HEK293T (cell line): ENCODE data around the gene SETBP1.

ENCODE experiments used
- ARNT ChIP-seq: fragments of 450-650 bp; IDR thresholded peaks from 2 replicates; pipeline ENCODE4 v1.6.1; 2017; ENCODE audit warnings: mild to moderate bottlenecking
- BHLHE40 ChIP-seq: fragments of 450-650 bp; IDR thresholded peaks from 2 replicates; pipeline ENCODE4 v1.6.1; 2016; ENCODE audit warnings: mild to moderate bottlenecking, moderate library complexity, borderline replicate concordance
- CTBP1 ChIP-seq: fragments of 450-650 bp; IDR thresholded peaks from 2 replicates; pipeline ENCODE4 v1.6.1; 2016; ENCODE audit warnings: borderline replicate concordance
- ELF4 ChIP-seq: fragments of 450-650 bp; IDR thresholded peaks from 2 replicates; pipeline ENCODE4 v1.6.1; 2017; ENCODE audit warnings: antibody characterized with exemption
- FOXA1 ChIP-seq: fragments of 450-650 bp; IDR thresholded peaks from 2 replicates; pipeline ENCODE4 v1.6.1; 2016; ENCODE audit warnings: mild to moderate bottlenecking
- FOXK2 ChIP-seq: fragments of 450-650 bp; IDR thresholded peaks from 2 replicates; pipeline ENCODE4 v1.6.1; 2016; ENCODE audit warnings: mild to moderate bottlenecking
- FOXM1 ChIP-seq: fragments of 450-650 bp; IDR thresholded peaks from 2 replicates; pipeline ENCODE4 v1.6.1; 2017; ENCODE audit warnings: mild to moderate bottlenecking, borderline replicate concordance
- HDGF ChIP-seq: fragments of 450-650 bp; IDR thresholded peaks from 2 replicates; pipeline ENCODE4 v1.6.1; 2017; ENCODE audit warnings: antibody characterized with exemption, borderline replicate concordance
- L3MBTL2 ChIP-seq: fragments of 450-650 bp; conservative IDR thresholded peaks from 2 replicates; pipeline ENCODE4 v1.6.1; 2016; ENCODE audit warnings: mild to moderate bottlenecking
- LEF1 ChIP-seq: fragments of 450-650 bp; IDR thresholded peaks from 2 replicates; pipeline ENCODE4 v1.6.1; 2017; ENCODE audit warnings: mild to moderate bottlenecking, borderline replicate concordance
- SP1 ChIP-seq: fragments of 450-650 bp; IDR thresholded peaks from 2 replicates; pipeline ENCODE4 v1.6.1; 2017
- SUZ12 ChIP-seq: fragments of 450-650 bp; IDR thresholded peaks from 2 replicates; pipeline ENCODE4 v1.6.1; 2016; ENCODE audit warnings: mild to moderate bottlenecking
- TARDBP ChIP-seq: fragments of 450-650 bp; IDR thresholded peaks from 2 replicates; pipeline ENCODE4 v1.6.1; 2016

- TF ChIP-seq SP1 (no peak), SUZ12 (no peak), TARDBP (no peak), FOXA1 (no peak), ARNT (no peak), FOXM1 (no peak), BHLHE40 (no peak), L3MBTL2 (no peak), LEF1 (no peak), FOXK2 (no peak), HDGF (no peak), ELF4 (no peak), CTBP1 (no peak)
These were observed 308.3 kb downstream of the SETBP1 start for GRCh38 chr18:44988821-44989587.
